Endodermal cell (in vitro differentiated cells): Measurements from ENCODE around the gene SUSD3. TPM values are rescaled to one million over a fixed set of nuclear protein-coding genes. Genes with fewer than 3 reads are reported as not detected.

Experiments used
- DNase-seq: peaks from one replicate; pipeline ENCODE4 v3.0.0-alpha.2; 2017
- H3K27ac ChIP-seq: 2 replicates; pipeline ENCODE4 v1.5.1; 2013; ENCODE audit warnings: mild to moderate bottlenecking, low read depth, low read length, moderate library complexity
- H3K27me3 ChIP-seq: 2 replicates; pipeline ENCODE4 v1.6.1; 2013; ENCODE audit warnings: mild to moderate bottlenecking, low read length, moderate library complexity; ENCODE audit not compliant: insufficient read depth, control insufficient read depth, poor library complexity, severe bottlenecking
- H3K36me3 ChIP-seq: 2 replicates; pipeline ENCODE4 v1.7.0; 2013; ENCODE audit warnings: mild to moderate bottlenecking, low read length, moderate library complexity; ENCODE audit not compliant: control insufficient read depth, insufficient read depth
- H3K4me1 ChIP-seq: one replicate; pipeline ENCODE4 v1.7.0; 2013; ENCODE audit warnings: low read length; ENCODE audit not compliant: control insufficient read depth, insufficient read depth
- H3K4me3 ChIP-seq: 2 replicates; pipeline ENCODE4 v1.5.1; 2013; ENCODE audit warnings: mild to moderate bottlenecking, low read length, moderate library complexity
- H3K9ac ChIP-seq: 2 replicates; pipeline ENCODE4 v1.6.1; 2013; ENCODE audit warnings: mild to moderate bottlenecking, low read length, moderate library complexity; ENCODE audit not compliant: poor library complexity, severe bottlenecking; ENCODE audit errors: extremely low read depth
- H3K9me3 ChIP-seq: 2 replicates; pipeline ENCODE4 v1.6.1; 2013; ENCODE audit warnings: mild to moderate bottlenecking, low read length, moderate library complexity; ENCODE audit not compliant: control insufficient read depth
- H3K27ac Mint-ChIP-seq: 2 replicates; pipeline ENCODE4 v1.8.0; 2020; ENCODE audit warnings: mixed read lengths
- H3K27me3 Mint-ChIP-seq: 2 replicates; pipeline ENCODE4 v1.8.0; 2021; ENCODE audit warnings: mild to moderate bottlenecking, mixed read lengths; ENCODE audit not compliant: insufficient read depth
- H3K36me3 Mint-ChIP-seq: 2 replicates; pipeline ENCODE4 v1.8.0; 2020; ENCODE audit warnings: low read depth, mixed read lengths
- H3K4me1 Mint-ChIP-seq: 2 replicates; pipeline ENCODE4 v1.8.0; 2020; ENCODE audit warnings: mixed read lengths
- H3K4me3 Mint-ChIP-seq: 2 replicates; pipeline ENCODE4 v1.8.0; 2020; ENCODE audit warnings: mild to moderate bottlenecking, moderate library complexity, mixed read lengths
- H3K9me3 Mint-ChIP-seq: 2 replicates; pipeline ENCODE4 v1.8.0; 2020; ENCODE audit warnings: mild to moderate bottlenecking, mixed read lengths
- CTCF ChIP-seq: fragments of 200-600 bp; sonication (generic); conservative IDR thresholded peaks from 2 replicates; pipeline ENCODE4 v1.5.0; 2021; ENCODE audit warnings: antibody characterized with exemption, mild to moderate bottlenecking
- WGBS, 2 experiments: methylation state at CpG; one replicate each; pipeline versions ENCODE4 v1.1.5 to v1.1.7; 2013; ENCODE audit warnings: missing lambda C conversion rate in 2 of 2, mixed read lengths in 1 of 2; ENCODE audit not compliant: insufficient coverage in 1 of 2, insufficient read length in 1 of 2; 5-methylcytosine and 5-hydroxymethylcytosine counted together
- total RNA-seq, 2 donors: library from RNA; stranded (reverse); fragmentation: NEBNext Ultra II Directional in 1 of 2; extraction: Animal tissue kit (Norgen Biotek cat#: 25700) in 1 of 2; gene quantifications; 2 replicates in 1 of 2; 3 replicates in 1 of 2; pipeline ENCODE4 v1.2.1, GENCODE V29; 2021

Gene SUSD3
- total RNA-seq, 2 donors from 2014 or later = 5.1 to 5.9 TPM

GRCh38 chr9:93094658-93095204, 36.2 kb downstream of the SUSD3 start:
- Mint-ChIP-seq H3K4me3 (peak overlapping the region; percentile 58), H3K9me3 (no peaks in the 10 kb centered on the region), H3K36me3 (no peaks in the 10 kb centered on the region), H3K27me3 (peaks cover 4% of the 10 kb centered on the region), H3K4me1 (peaks cover 5% of the 10 kb centered on the region), H3K27ac (peak overlapping the region; percentile 85)
- Histone ChIP-seq H3K27me3 (no peaks in the 10 kb centered on the region), H3K27ac (peak overlapping the region; percentile 82), H3K9me3 (no peaks in the 10 kb centered on the region), H3K9ac (peak overlapping the region; percentile 25), H3K4me3 (peak overlapping the region; percentile 78), H3K36me3 (no peaks in the 10 kb centered on the region), H3K4me1 (peaks cover 7% of the 10 kb centered on the region)
- DNase-seq = peak; percentile 57
- WGBS, 2 experiments = 82 to 84% methylated on average over 9 to 11 of the region's 11 CpGs
- TF ChIP-seq CTCF = no peak

GRCh38 chr9:93095205-93096130, 37.0 kb downstream of the SUSD3 start:
- Histone ChIP-seq H3K27ac (peak overlapping the region; percentile 82), H3K4me1 (peaks cover 7% of the 10 kb centered on the region), H3K9ac (peak overlapping the region; percentile 25), H3K4me3 (peak overlapping the region; percentile 78), H3K9me3 (no peaks in the 10 kb centered on the region), H3K27me3 (no peaks in the 10 kb centered on the region), H3K36me3 (no peaks in the 10 kb centered on the region)
- H3K4me1 Mint-ChIP-seq = peaks cover 5% of the 10 kb centered on the region
- H3K27ac Mint-ChIP-seq = peak overlapping the region; percentile 80
- no peaks in the 10 kb centered on the region for H3K36me3 Mint-ChIP-seq
- TF ChIP-seq CTCF = no peak
- peak; percentile 100 for DNase-seq
- no peaks in the 10 kb centered on the region for H3K9me3 Mint-ChIP-seq
- H3K4me3 Mint-ChIP-seq = peak overlapping the region; percentile 74
- WGBS, 2 experiments = 7 to 35% methylated on average over 11 to 90 of the region's 95 CpGs
- H3K27me3 Mint-ChIP-seq = peaks cover 4% of the 10 kb centered on the region

DNA sequence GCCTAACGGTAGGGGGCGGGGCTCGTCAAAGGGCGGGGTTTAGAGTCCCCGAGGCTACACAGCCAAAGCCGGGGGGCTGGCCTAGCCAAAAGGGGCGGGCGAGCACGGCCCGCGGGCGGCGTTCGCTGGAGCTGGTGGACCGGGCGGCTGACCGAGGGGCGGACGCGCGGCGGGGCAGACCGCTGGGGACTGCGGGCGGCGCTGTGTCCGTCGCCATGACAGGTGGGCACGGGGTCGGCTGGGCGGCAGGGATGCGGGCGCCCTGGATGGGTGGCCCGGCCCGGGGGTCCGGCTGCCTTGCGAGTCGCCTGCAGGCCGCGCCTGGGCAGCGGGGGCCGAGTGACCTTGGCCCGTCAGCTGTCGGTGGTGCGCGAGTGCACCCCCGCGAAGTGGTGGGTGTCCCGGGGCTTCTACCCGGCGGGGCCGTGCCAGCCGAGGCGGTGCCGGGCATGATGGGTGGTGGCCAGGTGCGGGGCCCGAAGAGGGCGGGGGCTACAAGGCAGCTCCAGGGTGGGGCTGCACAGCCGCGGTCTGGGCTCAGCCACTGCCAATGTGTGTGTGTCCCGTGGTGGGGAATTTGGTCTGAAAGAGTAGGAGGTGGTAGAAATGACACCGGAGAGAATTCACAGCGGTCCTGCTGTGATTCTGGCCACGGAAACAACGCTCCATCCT, 37.8 kb downstream of the SUSD3 start, which contains the start of gene CARD19:
CARD19 (plus strand) TSS at position 87 of the 672 bp plus-strand sequence; CDS start at position 216, 129 bp downstream.
- Histone ChIP-seq H3K9me3 (no peaks in the 10 kb centered on the region), H3K4me1 (peaks cover 7% of the 10 kb centered on the region), H3K27ac (peak within 1 kb of the TSS; percentile 82), H3K9ac (peak within 1 kb of the TSS; percentile 44), H3K27me3 (no peaks in the 10 kb centered on the region), H3K4me3 (peak within 1 kb of the TSS; percentile 89), H3K36me3 (no peaks in the 10 kb centered on the region)
- Mint-ChIP-seq H3K4me1 (peaks cover 5% of the 10 kb centered on the region), H3K4me3 (peak within 1 kb of the TSS; percentile 74), H3K9me3 (peaks cover 3% of the 10 kb centered on the region), H3K27me3 (peaks cover 4% of the 10 kb centered on the region), H3K36me3 (no peaks in the 10 kb centered on the region), H3K27ac (peak within 1 kb of the TSS; percentile 80)
- DNase-seq = peak; percentile 75
- WGBS, 2 experiments = 0 to 1% methylated on average over 18 to 65 of the region's 65 CpGs
- peak; percentile 11 for TF ChIP-seq CTCF
